ENCODE measurements around the gene GPX6. TPM values are rescaled to one million over a fixed set of nuclear protein-coding genes. Genes with fewer than 3 reads are reported as not detected.

The GPX6 gene
- total and polyA plus RNA-seq, 2 of the 13 experiments (the other 11 are each of a cell fraction or from before 2014, with no cell fraction given), result not detected

DNA sequence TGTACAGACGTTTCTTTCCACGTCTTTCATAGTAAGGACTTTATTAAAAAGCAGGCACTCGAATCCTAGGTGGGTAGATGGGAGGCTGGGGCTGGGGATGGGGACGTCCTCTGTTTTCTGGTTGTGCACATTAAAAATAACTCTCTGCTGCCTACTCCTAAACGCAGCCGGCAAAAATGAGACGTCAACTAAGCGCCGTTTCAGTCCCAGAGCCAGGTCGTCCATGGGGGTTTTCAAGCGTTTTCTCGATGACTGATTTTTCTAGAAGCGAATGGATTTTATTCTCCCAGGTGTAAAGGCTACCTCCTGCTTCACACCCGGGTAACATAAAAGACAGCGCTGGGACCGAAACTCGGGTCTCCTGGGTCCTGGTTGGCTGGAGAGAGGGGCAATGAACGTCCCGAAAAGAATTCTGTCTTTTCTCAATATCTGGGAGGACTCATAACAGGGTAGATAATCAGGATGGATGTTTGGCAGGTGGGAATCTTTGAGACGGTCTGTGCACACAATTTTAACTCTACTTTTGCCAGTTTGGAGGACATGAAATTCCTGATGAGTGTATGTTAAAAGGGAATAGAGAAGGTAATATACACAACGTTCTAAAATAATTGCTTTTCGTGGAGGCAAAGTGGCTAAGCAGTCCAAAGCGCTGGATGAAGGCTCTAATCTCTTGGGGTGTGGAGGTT lies 25.2 kb downstream of the GPX6 start (continued):
- TF ChIP-seq, protein P1, sequence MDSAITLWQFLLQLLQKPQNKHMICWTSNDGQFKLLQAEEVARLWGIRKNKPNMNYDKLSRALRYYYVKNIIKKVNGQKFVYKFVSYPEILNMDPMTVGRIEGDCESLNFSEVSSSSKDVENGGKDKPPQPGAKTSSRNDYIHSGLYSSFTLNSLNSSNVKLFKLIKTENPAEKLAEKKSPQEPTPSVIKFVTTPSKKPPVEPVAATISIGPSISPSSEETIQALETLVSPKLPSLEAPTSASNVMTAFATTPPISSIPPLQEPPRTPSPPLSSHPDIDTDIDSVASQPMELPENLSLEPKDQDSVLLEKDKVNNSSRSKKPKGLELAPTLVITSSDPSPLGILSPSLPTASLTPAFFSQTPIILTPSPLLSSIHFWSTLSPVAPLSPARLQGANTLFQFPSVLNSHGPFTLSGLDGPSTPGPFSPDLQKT (CRISPR knock-in tag; IDR thresholded peaks at IDR 0.05; ENCODE audit: borderline replicate concordance), result no peak
- 0 out of 2 replicates have a peak, but pooled peaks have one; percentile 11 for TF ChIP-seq ZSCAN31 (CRISPR knock-in tag; IDR thresholded peaks at IDR 0.05; ENCODE audit: low read depth)
- no peak for TF ChIP-seq RXRA (CRISPR knock-in tag; IDR thresholded peaks at IDR 0.05)
- no peak for TF ChIP-seq LCORL (IDR thresholded peaks at IDR 0.05)
- 0 out of 2 replicates have a peak, but pooled peaks have one; percentile 17 for TF ChIP-seq LCORL (CRISPR knock-in tag; IDR thresholded peaks at IDR 0.05)
- no peak for TF ChIP-seq ZNF570 (CRISPR knock-in tag; IDR thresholded peaks at IDR 0.05; ENCODE audit: borderline replicate concordance)
- 0 out of 2 replicates have a peak, but pooled peaks have one; percentile 5 for TF ChIP-seq ZNF607 (CRISPR knock-in tag; IDR thresholded peaks at IDR 0.05; ENCODE audit: borderline replicate concordance)
- TF ChIP-seq POLR2AphosphoS5 (IDR thresholded peaks at IDR 0.05; ENCODE audit: low read depth, low read length), result no peak
- TF ChIP-seq, protein P2, sequence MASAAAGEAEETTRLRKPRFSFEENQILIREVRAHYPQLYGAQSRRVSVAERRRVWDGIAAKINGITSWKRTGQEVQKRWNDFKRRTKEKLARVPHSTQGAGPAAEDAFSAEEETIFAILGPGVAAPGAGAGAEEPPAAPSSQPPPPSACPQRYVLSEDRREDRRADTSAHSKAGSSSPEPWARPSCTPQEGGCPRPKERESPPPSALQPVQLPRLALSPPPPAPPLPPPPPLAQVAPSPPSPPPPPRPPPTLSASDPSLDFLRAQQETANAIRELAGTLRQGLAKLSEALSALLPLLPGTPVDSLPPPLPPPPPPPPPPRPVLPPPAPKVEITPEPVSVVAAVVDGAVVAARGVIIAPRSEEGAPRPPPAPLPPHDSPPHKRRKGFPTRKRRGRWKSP (CRISPR knock-in tag; IDR thresholded peaks at IDR 0.05), result 0 out of 2 replicates have a peak, but pooled peaks have one; percentile 26
- TF ChIP-seq HOXA7 (CRISPR knock-in tag; IDR thresholded peaks at IDR 0.05), result no peak
- no peak for TF ChIP-seq CC2D1A (CRISPR knock-in tag; IDR thresholded peaks at IDR 0.05)
- 0 out of 2 replicates have a peak, but pooled peaks have one; percentile 39 for TF ChIP-seq ZNF652 (CRISPR knock-in tag; IDR thresholded peaks at IDR 0.05; ENCODE audit: borderline replicate concordance, low read depth)
- no peak for TF ChIP-seq CCDC6 (CRISPR knock-in tag; IDR thresholded peaks at IDR 0.05)
- 0 out of 2 replicates have a peak, but pooled peaks have one; percentile 72 for TF ChIP-seq ZNF775 (CRISPR knock-in tag; IDR thresholded peaks at IDR 0.05; ENCODE audit: borderline replicate concordance)
- no peak for TF ChIP-seq RELA (CRISPR knock-in tag; IDR thresholded peaks at IDR 0.05)
